SU-DHL-6 (cell line): ENCODE measurements around the gene SMOC1.

ENCODE experiments used
- H2AFZ ChIP-seq: fragments of 200-600 bp; sonication (generic); 2 replicates; pipeline ENCODE4 v1.6.1; 2014; ENCODE audit warnings: low read depth, mild to moderate bottlenecking, moderate library complexity, mixed read lengths, antibody characterized with exemption, low read length; ENCODE audit not compliant: severe bottlenecking
- H3F3A ChIP-seq: fragments of 200-600 bp; shearing (Covaris generic); 2 replicates; pipeline ENCODE4 v1.6.0; 2016; ENCODE audit warnings: antibody characterized with exemption, mild to moderate bottlenecking; ENCODE audit not compliant: insufficient read depth
- H3K27ac ChIP-seq: fragments of 200-600 bp; sonication (generic); 2 replicates; pipeline ENCODE4 v1.5.1; 2016; ENCODE audit warnings: low read depth, mild to moderate bottlenecking, low read length, moderate library complexity, mixed read lengths
- H3K27me3 ChIP-seq: fragments of 200-600 bp; sonication (generic), shearing (Covaris generic); 2 replicates; pipeline ENCODE4 v1.6.0; 2014; ENCODE audit warnings: mild to moderate bottlenecking, low read length
- H3K36me3 ChIP-seq: fragments of 200-600 bp; sonication (generic); 2 replicates; pipeline ENCODE4 v1.6.1; 2014; ENCODE audit warnings: mild to moderate bottlenecking, low read length, mixed read lengths
- H3K4me2 ChIP-seq: fragments of 300-600, 200-600 bp; shearing (Covaris generic), sonication (generic); 2 replicates; pipeline ENCODE4 v1.6.0; 2014; ENCODE audit warnings: low read length, low read depth, mild to moderate bottlenecking; ENCODE audit not compliant: poor library complexity, severe bottlenecking
- H3K4me3 ChIP-seq: fragments of 200-600 bp; sonication (generic); 2 replicates; pipeline ENCODE4 v1.5.1; 2014; ENCODE audit warnings: antibody characterized with exemption, low read length, mild to moderate bottlenecking, mixed read lengths; ENCODE audit not compliant: insufficient read depth, poor library complexity, severe bottlenecking
- H3K79me2 ChIP-seq: fragments of 200-600 bp; sonication (generic); 2 replicates; pipeline ENCODE4 v1.6.1; 2014; ENCODE audit warnings: mild to moderate bottlenecking, low read length, moderate library complexity; ENCODE audit not compliant: insufficient read depth
- H3K9ac ChIP-seq: fragments of 200-600 bp; sonication (generic); 2 replicates; pipeline ENCODE4 v1.7.0; 2014; ENCODE audit warnings: mild to moderate bottlenecking, low read length
- H3K9me2 ChIP-seq: fragments of 200-600 bp; sonication (generic); replicated peaks from 2 replicates; pipeline ENCODE4 v1.6.1; 2014; ENCODE audit warnings: low read length; ENCODE audit not compliant: insufficient read depth
- H3K9me3 ChIP-seq: fragments of 200-600 bp; sonication (generic); 2 replicates; pipeline ENCODE4 v1.6.1; 2014; ENCODE audit warnings: low read length, mixed read lengths; ENCODE audit not compliant: insufficient read depth
- H4K20me1 ChIP-seq: fragments of 200-600 bp; sonication (generic); 2 replicates; pipeline ENCODE4 v1.6.1; 2014; ENCODE audit warnings: low read depth, mild to moderate bottlenecking, antibody characterized with exemption, low read length, moderate library complexity, mixed read lengths
- EZH2phosphoT487 ChIP-seq: fragments of 200-600 bp; sonication (generic), shearing (Covaris generic); conservative IDR thresholded peaks from 2 replicates; pipeline ENCODE4 v1.6.1; 2018; ENCODE audit warnings: mild to moderate bottlenecking, antibody characterized with exemption, low read length, moderate library complexity, mixed read lengths
- TF ChIP-seq, protein P1 (sequence below): fragments of 200-600 bp; sonication (generic); IDR thresholded peaks from one replicate; pipeline ENCODE4 v1.5.1; 2017; ENCODE audit warnings: antibody characterized with exemption, mild to moderate bottlenecking, low read length, moderate library complexity; ENCODE audit not compliant: insufficient read depth, poor library complexity, severe bottlenecking

SMOC1 gene, protein sequence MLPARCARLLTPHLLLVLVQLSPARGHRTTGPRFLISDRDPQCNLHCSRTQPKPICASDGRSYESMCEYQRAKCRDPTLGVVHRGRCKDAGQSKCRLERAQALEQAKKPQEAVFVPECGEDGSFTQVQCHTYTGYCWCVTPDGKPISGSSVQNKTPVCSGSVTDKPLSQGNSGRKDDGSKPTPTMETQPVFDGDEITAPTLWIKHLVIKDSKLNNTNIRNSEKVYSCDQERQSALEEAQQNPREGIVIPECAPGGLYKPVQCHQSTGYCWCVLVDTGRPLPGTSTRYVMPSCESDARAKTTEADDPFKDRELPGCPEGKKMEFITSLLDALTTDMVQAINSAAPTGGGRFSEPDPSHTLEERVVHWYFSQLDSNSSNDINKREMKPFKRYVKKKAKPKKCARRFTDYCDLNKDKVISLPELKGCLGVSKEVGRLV

GRCh38 chr14:69879175-69880043 lies at the start of gene SMOC1:
TSS of gene SMOC1 (plus strand) at chr14:69879416. CDS start at chr14:69879679, 263 bp downstream.
- Histone ChIP-seq H3K9ac (no peak within 1 kb of the TSS), H3K79me2 (no peaks in the 10 kb centered on the region), H4K20me1 (no peaks in the 10 kb centered on the region), H3K9me3 (no peaks in the 10 kb centered on the region), H3F3A (no peaks in the 10 kb centered on the region), H3K4me2 (no peak within 1 kb of the TSS), H3K27ac (no peak within 1 kb of the TSS), H3K36me3 (no peaks in the 10 kb centered on the region), H3K9me2 (no peaks in the 10 kb centered on the region), H2AFZ (no peak within 1 kb of the TSS), H3K4me3 (no peak within 1 kb of the TSS), H3K27me3 (0 out of 2 replicates have a peak, but pooled peaks cover 4% of the 10 kb centered on the region)
- TF ChIP-seq, protein P1, sequence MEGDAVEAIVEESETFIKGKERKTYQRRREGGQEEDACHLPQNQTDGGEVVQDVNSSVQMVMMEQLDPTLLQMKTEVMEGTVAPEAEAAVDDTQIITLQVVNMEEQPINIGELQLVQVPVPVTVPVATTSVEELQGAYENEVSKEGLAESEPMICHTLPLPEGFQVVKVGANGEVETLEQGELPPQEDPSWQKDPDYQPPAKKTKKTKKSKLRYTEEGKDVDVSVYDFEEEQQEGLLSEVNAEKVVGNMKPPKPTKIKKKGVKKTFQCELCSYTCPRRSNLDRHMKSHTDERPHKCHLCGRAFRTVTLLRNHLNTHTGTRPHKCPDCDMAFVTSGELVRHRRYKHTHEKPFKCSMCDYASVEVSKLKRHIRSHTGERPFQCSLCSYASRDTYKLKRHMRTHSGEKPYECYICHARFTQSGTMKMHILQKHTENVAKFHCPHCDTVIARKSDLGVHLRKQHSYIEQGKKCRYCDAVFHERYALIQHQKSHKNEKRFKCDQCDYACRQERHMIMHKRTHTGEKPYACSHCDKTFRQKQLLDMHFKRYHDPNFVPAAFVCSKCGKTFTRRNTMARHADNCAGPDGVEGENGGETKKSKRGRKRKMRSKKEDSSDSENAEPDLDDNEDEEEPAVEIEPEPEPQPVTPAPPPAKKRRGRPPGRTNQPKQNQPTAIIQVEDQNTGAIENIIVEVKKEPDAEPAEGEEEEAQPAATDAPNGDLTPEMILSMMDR, result no peak
- no peak for TF ChIP-seq EZH2phosphoT487

DNA sequence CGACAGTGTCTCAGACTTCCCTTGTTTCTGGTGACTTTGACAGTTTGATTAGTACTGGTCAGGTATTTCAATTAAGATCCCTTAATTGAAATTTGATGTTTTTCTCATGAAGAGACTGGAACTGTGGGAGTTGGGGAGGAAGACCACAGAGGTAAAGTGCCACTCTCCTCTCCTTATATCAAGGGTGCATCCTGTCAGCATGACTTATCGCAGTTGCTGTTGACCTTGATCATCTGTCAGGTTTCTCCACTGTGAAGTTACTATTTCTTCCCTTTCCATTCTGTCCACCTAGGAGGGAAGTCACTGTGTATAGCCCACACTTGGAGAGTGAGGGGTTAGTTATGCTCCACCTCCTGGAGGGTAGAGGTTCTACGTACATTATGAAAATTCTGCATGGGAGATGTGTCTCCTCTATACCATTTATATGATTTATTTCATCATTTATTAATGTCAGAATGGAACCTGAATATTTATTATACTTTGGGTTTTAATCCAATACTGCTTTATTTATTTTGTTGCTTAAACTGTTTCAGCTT lies 40.3 kb upstream of the SMOC1 start:
- H3K27ac ChIP-seq, result no peak overlapping the region
- no peaks in the 10 kb centered on the region for H3K79me2 ChIP-seq
- H3K36me3 ChIP-seq, result no peaks in the 10 kb centered on the region
- H2AFZ ChIP-seq, result no peak overlapping the region
- H3K9me3 ChIP-seq, result no peaks in the 10 kb centered on the region
- H3K9me2 ChIP-seq, result no peaks in the 10 kb centered on the region
- H3K4me3 ChIP-seq, result no peak overlapping the region
- H3K9ac ChIP-seq, result no peak overlapping the region
- no peak for TF ChIP-seq EZH2phosphoT487
- TF ChIP-seq, protein P1, result no peak
- no peaks in the 10 kb centered on the region for H3K27me3 ChIP-seq
- no peaks in the 10 kb centered on the region for H4K20me1 ChIP-seq
- H3K4me2 ChIP-seq, result no peak overlapping the region
- H3F3A ChIP-seq, result no peaks in the 10 kb centered on the region

GRCh38 chr14:69839661-69840060 lies 39.6 kb upstream of the SMOC1 start:
- no peaks in the 10 kb centered on the region for H3K9me3 ChIP-seq

More at GRCh38 chr14:69839661-69840060, 39.6 kb upstream of the SMOC1 start:
- H3K4me3 ChIP-seq, result no peak overlapping the region
- no peaks in the 10 kb centered on the region for H3K27me3 ChIP-seq
- no peaks in the 10 kb centered on the region for H3F3A ChIP-seq
- H3K9me2 ChIP-seq, result no peaks in the 10 kb centered on the region
- no peaks in the 10 kb centered on the region for H3K36me3 ChIP-seq
- H3K9ac ChIP-seq, result no peak overlapping the region
- no peak for TF ChIP-seq EZH2phosphoT487
- TF ChIP-seq, protein P1, result no peak
- no peaks in the 10 kb centered on the region for H4K20me1 ChIP-seq
- no peak overlapping the region for H3K27ac ChIP-seq
- no peak overlapping the region for H2AFZ ChIP-seq
- no peak overlapping the region for H3K4me2 ChIP-seq
- no peaks in the 10 kb centered on the region for H3K79me2 ChIP-seq
